Stimulated activated CD8-positive, alpha-beta memory T cell treated with anti-CD3 and anti-CD28 coated beads, Interleukin-7, amount 100 ng/mL, for 24 hours (primary cell): ENCODE measurements around the gene FFAR3.
"Not testable (repeated sequence)": the region's sequence is repeated elsewhere in the genome, so short reads cannot be mapped to it uniquely, and the experiment has no call there.

Experiments
- DNase-seq: peaks from one replicate; pipeline ENCODE4 v3.0.0-alpha.2; 2020; ENCODE audit warnings: low read depth

Gene FFAR3

DNA sequence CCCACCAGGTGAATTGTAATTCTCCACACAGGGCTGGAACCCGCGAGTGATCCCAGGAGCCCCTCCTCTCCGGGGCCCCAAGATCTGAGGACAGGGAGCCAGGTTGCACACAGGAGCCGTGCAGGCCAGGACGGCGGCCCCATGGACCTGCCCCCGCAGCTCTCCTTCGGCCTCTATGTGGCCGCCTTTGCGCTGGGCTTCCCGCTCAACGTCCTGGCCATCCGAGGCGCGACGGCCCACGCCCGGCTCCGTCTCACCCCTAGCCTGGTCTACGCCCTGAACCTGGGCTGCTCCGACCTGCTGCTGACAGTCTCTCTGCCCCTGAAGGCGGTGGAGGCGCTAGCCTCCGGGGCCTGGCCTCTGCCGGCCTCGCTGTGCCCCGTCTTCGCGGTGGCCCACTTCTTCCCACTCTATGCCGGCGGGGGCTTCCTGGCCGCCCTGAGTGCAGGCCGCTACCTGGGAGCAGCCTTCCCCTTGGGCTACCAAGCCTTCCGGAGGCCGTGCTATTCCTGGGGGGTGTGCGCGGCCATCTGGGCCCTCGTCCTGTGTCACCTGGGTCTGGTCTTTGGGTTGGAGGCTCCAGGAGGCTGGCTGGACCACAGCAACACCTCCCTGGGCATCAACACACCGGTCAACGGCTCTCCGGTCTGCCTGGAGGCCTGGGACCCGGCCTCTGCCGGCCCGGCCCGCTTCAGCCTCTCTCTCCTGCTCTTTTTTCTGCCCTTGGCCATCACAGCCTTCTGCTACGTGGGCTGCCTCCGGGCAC, 6.7 kb upstream of the FFAR3 start:
- DNase-seq: no peak

DNA sequence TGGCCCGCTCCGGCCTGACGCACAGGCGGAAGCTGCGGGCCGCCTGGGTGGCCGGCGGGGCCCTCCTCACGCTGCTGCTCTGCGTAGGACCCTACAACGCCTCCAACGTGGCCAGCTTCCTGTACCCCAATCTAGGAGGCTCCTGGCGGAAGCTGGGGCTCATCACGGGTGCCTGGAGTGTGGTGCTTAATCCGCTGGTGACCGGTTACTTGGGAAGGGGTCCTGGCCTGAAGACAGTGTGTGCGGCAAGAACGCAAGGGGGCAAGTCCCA, 6.1 kb upstream of the FFAR3 start:
- no peak for DNase-seq

DNA sequence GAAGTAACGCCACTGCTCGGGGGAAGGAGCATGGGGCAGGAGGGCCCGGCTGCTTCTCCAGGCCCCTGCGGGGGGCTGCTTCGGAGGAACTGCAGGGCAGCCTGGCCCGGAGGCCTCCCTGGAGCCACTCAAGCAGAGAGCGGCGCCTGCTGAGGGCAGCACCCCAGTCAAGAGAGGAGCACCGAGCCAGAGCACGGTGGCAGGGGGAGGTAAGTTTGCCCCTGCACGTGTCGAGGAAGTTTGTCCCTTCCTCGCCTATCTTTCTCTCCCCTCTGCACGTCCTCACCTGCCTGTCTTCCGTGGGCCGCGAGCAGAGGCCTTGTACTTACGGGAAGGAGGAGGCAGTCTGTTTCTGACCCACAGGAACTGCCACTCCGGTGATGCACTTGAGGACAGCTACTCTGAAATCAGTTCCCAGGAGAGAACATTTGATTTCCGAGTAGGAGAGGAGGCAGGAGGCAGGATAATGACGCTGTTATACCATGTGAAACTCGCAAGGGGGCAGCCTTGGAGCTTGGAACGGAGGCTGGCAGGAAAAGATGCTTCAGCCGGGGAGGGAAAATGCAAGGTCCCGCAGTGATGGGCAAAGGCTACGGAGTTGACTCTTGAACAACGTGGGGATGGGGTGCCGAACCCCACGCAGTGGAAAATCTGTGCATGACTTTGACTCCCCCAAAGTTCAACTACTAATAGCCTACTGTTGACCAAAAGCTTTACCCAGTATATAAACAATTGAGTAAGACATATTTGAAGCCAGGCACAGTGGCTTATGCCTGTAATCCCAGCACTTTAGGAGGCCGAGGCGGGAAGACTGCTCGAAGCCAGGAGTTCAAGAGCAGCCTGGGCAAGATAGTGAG, 5.6 kb upstream of the FFAR3 start:
- DNase-seq: peak; percentile 38

DNA sequence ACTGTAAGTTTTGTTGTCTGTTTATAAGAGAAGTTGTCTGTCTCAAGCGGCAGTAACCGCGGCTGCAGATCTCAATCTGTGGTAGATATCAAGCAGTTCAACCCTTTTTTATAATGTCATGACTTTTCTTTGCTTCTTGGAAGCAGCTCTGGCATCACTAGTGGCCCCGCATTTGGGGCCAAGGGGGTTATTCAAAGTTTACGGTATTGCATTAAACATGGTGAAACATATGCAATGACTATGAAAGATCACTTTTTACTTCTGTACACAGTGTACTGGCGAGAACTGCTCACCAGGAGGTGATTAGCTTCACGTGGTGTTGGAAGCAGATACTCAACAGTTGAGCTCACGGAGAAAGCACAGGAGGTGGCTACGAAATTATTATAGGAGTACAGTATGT, 4.6 kb upstream of the FFAR3 start:
- DNase-seq: no peak

DNA sequence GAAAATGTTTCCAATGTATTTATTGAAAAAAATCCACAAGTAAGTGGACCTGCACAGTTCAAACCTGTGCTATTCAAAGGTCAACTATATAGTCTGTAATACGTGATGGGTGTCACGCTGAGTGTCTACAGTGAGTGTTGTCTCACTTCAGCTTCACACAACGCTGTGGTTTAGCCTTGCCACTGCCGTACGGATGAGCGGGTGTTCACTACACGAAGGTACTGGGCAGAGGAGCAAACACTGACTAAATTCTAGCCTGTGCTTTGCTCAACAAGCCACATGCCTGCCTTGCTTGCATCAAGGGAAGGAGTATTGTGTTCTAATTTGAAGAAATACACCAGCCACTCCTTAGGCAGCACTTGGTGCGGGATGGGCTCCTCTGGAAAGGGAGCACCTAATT, 3.4 kb upstream of the FFAR3 start:
- no peak for DNase-seq

DNA sequence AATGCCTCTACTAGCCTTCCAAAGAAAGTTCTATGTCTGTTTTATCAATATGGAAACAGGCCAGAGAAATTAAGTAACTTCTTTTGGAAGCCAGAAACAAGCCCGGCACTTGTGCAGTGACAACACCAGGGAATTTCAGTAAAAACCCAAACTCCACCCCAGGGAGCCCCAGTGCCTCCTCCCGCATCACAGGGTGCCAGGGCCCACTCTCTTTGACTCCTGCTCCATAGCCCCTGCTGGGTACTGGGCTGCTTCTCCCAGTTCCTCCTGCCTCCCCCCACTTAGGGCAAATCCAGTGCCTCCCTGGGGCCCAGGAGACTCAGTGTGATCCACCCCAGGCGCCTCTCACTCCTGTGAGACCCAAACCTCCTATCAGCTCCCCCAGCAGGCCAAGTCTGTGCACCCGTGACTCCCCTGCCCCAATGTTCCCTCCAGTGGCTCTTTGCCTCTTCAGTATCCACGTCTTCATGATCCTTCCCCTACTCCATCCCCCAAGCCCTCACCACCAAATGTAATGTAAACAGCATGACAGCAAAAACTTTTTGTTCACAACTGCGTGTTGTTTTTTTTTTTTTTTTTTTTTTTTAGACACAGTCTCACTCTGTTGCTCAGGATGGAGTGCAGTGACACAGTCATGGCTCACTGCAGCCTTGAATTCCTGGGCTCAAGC, 2.3 kb upstream of the FFAR3 start:
- no peak for DNase-seq

DNA sequence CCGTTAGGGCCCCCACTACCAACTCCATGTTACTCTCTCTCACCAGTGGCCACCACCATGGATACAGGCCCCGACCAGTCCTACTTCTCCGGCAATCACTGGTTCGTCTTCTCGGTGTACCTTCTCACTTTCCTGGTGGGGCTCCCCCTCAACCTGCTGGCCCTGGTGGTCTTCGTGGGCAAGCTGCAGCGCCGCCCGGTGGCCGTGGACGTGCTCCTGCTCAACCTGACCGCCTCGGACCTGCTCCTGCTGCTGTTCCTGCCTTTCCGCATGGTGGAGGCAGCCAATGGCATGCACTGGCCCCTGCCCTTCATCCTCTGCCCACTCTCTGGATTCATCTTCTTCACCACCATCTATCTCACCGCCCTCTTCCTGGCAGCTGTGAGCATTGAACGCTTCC, 574 bp downstream of the FFAR3 start:
- not testable (repeated sequence) for DNase-seq

DNA sequence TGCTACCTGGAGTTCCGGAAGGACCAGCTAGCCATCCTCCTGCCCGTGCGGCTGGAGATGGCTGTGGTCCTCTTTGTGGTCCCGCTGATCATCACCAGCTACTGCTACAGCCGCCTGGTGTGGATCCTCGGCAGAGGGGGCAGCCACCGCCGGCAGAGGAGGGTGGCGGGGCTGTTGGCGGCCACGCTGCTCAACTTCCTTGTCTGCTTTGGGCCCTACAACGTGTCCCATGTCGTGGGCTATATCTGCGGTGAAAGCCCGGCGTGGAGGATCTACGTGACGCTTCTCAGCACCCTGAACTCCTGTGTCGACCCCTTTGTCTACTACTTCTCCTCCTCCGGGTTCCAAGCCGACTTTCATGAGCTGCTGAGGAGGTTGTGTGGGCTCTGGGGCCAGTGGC, 1.1 kb downstream of the FFAR3 start:
- DNase-seq: not testable (repeated sequence)

DNA sequence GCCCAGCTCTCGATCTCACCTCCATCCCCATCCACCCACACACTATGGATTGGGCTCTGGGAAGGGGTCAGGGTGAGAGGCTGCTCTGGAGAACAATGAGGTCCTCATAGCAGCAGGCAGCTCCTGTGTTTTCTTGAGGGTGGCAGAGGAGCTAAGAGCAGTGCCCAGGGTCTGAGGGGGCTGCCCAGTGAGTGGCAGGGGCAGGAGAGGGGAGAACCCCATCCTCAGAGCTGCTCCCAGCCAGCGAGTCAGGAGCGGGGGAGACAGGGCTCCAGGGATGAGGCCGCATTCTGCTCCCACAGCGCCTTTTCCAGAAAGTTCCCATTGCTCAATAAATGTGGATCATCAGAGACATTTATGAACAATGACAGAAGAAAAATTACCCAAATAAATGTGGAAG, 1.8 kb downstream of the FFAR3 start:
- not testable (repeated sequence) for DNase-seq

DNA sequence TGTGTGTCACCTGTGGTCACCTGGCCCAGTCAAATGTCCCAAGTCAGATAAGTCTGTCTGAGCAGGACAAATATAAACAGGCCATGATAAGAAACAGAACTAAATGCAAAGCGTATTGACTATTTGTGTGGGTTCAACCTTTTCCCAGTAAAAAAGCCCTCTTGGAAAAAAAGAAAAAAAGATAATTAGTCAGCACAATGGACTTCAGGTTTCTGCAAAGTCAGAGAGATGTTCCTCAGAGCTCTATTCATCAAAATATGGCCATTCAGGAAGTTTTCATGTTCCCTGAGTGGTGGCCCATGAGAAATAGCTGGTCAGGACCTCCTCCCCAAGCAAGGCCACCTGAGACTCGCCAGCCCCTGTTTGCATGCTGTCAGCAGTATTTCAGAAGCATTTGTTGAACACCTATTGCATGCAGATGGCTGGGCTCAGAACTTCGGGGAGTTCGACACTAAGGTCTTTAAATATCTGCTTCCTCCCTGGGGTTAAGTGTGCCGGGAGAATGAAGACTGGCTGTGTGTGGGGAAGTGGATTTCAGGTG, 2.7 kb downstream of the FFAR3 start:
- DNase-seq: no peak

DNA sequence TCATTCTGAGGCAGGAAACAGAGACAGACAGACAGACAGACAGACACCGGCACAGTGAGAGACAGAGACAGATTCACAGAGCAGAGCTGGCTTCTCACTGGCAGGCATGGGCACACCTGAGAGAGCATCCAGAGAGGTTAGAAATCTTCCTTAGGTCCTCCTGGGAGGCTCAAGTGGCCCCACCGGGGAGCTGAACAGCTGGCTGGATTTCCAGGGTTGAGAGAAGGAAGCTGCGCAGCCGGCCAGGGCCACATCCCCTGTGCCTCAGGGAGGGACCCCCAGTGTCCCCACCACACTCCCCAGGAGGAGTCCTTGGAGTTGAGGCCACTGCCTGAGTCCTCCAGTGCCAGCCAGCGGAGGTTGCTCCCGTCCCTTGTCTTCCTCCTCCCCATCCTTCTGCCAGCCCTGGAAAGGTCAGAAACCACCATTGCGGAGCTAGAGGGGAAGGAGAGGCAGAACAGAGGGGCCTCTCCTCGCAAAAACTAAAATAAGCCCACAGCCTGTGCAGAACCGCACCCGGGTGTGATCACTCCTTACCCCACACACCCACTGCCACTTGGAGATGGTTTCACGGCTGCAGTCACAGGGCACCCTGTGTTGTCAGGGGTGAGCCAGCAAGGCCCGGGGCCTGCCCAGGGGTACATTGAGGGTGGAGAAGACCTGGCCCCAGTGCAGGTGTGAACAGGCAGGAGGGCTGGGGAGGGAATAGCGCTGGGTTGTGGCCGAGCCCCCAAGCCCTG, 4.2 kb downstream of the FFAR3 start:
- DNase-seq: no peak

DNA sequence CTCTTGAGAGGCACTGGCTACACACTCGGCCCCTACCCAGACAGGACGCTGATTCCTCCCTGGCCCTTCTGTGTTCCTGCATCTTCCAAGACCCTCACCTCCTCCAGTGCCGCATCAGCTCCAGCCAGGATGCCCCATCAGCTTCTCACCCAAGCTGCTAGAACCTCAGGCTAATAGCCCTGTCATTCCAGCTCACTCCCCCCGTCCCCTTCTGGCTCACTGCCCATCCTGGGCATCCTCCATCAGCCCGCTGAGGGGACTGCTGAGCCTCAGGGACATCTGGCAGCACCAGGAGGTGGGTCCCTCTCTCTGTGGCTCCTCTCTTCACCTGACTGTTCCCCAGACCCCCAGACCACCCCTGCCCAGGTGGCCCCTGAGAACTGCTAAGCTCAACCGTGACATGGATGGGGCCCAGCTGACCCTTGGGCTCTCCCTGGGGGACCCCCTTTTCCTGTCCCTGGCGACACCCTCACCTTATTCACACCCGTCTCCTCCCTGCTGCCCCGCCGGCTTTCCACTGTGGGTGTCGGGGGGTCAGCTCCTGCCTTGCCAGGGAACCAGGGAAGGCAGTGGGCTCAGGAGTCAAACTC, 4.8 kb downstream of the FFAR3 start:
- no peak for DNase-seq

DNA sequence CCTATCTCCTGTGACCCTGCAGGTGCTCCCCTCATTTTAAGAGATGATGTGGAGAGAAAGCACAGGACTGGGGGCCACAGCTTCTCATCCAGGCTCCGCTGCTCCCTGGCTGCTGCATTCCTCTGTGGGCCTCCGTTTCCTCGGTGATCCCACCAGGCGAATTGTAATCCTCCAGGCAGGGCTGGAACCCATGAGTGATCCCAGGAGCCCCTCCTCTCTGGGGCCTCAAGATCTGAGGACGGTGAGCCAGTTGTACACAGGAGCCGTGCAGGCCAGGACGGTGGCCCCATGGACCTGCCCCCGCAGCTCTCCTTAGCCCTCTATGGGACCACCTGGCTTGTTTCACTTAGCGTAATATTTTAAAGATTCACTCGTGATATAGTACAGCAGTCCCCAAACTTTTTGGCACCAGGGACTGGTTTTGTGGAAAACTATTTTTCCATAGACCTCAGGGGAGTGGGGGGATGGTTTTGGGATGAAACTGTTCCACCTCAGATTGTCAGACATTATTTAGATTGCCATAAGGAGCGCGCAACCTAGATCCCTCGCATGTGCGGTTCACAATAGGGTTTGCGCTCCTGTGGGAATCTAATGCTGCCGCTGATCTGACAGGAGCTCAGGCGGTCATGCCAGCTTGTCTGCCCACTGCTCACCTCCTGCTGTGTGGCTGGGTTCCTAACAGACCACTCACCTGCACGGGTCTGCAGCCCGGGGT, 5.6 kb downstream of the FFAR3 start:
- no peak for DNase-seq

DNA sequence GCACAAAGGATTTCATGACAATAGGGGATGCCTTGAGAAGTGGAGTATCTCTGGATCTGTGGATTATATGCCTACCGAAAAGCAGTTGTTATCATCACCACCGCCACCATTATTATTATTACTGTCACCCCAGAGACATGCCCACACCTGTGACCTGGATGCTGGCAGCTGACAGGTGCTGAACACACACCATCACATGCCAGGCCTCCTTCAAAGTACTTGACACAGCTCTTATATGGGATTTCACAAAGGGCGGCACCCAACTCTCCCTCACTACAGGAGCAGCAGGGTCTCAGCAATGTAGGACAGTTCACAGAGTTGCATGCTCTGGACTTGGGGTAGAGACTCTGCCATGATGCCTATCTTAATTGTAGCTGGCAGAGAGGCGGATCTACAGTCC, 7.0 kb downstream of the FFAR3 start:
- DNase-seq: no peak

DNA sequence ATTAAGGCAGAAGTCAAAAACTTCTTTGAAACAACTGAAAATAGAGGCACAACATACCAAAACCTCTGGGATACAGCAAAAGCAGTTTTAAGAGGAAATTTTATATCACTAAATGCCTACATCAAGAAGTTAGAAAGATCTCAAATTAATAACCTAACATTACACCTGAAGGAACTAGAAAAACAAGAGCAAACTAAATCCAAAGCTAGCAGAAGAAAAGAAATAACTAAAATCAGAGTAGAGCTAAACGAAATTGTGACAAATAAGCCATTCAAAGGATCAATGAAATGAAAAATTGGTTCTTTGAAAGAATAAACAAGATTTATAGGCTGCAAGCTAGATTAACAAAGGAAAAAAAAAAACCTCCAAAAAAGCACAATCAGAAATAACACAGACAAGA, 10.1 kb downstream of the FFAR3 start:
- no peak for DNase-seq

DNA sequence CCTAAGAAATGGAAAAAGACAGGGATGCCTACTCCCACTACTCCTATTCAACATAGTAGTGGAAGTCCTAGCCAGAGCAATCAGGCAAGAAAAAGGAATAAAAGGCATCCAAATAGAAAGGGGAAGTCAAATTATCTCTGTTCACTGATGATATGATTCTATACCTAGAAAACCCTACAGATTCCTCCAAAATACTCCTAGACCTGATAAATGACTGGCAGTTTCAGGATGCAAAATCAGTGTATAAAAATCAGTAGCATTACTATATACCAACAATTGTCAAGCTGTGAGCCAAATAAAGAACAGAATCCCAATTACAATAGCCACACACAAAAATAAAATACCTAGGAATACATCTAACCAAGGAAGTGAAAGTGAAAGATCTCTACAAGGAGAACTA, 11.3 kb downstream of the FFAR3 start:
- DNase-seq: no peak

DNA sequence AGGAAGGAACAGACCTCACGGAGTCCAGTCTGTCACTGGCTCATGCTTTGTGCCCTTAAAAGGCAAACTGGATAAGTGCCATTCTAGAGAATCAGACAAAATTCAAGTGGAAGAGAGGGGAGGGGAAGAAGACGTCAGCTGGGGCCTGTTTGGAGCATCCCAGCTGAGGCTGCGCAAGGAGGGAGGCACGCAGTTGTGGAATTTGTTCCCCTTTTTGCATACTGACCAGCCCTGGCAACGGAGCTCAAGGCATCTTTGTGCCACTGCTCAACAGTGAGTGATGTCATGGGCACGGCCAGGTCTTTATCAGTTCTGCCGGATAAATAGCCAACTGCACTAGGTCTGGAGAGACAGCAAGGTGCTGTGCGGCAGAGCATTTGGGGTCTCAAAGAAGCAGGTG, 12.5 kb downstream of the FFAR3 start, which contains the start of gene GPR42:
Gene GPR42, plus strand, starts transcription at position 347 of the 400 bp plus-strand sequence. CDS start 292 bp downstream, outside the sequence.
- DNase-seq: no peak

DNA sequence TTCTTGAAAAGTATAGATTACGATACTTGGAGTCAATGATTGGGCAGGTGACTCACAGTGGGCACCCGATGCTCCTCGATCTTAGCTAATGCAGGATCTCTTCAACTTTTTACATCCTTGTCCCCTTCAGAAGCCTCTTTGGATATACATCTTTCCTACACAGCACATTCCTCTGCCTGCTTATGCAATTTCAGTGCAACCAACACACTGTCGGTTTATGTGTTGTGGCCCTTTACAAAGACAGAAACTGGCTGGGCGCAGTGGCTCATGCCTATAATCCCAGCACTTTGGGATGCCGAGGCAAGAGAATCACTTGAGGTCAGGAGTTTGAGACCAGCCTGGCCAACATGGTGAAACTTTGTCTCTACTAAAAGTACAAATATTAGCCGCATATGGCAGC, 15.2 kb downstream of the FFAR3 start:
- DNase-seq: no peak

DNA sequence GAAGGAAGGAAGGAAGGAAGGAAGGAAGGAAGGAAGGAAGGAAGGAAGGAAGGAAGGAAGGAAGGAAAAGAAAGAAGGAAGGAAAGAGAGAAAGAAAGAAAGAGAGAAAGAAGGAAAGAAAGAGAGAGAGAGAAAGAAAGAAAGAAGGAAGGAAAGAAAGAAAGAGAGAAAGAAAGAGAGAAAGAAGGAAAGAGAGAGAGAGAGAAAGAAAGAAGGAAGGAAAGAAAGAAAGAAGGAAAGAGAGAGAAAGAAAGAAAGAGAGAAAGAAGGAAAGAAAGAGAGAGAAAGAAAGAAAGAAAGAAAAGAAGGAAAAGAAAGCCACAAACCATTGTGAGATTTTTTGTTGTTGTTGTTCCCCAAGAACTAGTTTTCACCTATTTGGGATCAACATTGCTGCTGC, 15.8 kb downstream of the FFAR3 start:
- DNase-seq: not testable (repeated sequence)

DNA sequence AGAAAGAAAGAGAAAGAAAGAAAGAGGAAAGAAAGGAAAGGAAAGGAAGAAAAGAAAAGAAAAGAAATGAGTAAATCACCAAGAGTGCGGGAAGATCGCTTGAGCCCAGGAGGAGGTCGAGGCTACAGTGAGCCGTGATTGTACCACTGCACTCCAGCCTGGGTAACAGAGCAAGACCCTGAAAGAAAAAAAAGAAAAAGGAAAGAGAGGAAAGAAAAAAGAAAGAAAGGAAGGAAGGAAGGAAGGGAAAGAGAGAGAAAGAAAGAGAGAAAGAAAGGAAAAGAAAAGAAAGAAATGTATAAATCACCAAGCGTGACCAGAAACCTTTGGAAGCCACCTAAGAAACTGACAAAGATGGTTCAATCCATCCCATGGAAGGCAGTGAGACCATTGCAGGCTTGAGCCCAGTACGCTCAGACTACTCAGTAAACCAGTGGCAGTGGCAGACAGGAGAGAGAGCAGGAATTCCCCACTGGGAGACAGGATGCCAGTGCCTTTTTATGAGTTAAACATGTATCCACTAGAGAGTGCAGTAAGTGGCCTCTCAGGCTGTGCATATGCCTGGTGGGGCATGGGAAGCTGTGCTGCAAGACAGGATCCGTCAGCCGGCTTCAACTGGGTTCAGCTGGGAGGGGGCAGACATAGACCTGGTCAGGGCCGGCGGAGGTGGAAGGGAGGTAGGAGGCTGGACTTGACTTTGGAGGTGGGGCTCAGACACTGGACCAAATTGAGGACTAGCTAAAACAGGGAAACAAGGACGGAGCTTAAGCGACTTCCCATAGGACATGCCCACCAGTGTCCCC, 17.4 kb downstream of the FFAR3 start:
- DNase-seq: no peak
